K562 (cell line): ENCODE data around the gene BAG2. TPM values are rescaled to one million over a fixed set of nuclear protein-coding genes. Genes with fewer than 3 reads are reported as not detected.
A peak's percentile ranks its signal among the peaks of the same experiment; 100 is the strongest.

Experiments
- ARID1B ChIP-seq: fragments of 450-650 bp; IDR thresholded peaks from 2 replicates; pipeline ENCODE4 v1.6.1; 2016; ENCODE audit warnings: antibody characterized with exemption, mild to moderate bottlenecking, inconsistent platforms
- BHLHE40 ChIP-seq: IDR thresholded peaks from 2 replicates; pipeline ENCODE4 v1.6.1; 2011; ENCODE audit warnings: low read length, improper control_type of control experiment
- COPS2 ChIP-seq: fragments of 450-650 bp; conservative IDR thresholded peaks from 2 replicates; pipeline ENCODE4 v1.6.1; 2016; ENCODE audit warnings: mild to moderate bottlenecking, moderate library complexity
- ESRRB ChIP-seq: fragments of 250-450 bp; sonication (Bioruptor Pico); IDR thresholded peaks from 2 replicates; pipeline ENCODE4 v1.5.0; 2020; ENCODE audit warnings: mild to moderate bottlenecking, moderate library complexity, borderline replicate concordance
- FIP1L1 ChIP-seq: fragments of 200-400 bp; formaldehyde crosslinking; IDR thresholded peaks from 2 replicates; pipeline ENCODE4 v1.6.1; 2018; ENCODE audit warnings: mild to moderate bottlenecking, low read depth, low read length; ENCODE audit not compliant: poor library complexity, severe bottlenecking
- GABPB2 ChIP-seq: fragments of 250-450 bp; sonication (Bioruptor Pico); conservative IDR thresholded peaks from 2 replicates; pipeline ENCODE4 v1.5.1; 2021; ENCODE audit warnings: mild to moderate bottlenecking
- HOMEZ ChIP-seq: fragments of 250-450 bp; sonication (Bioruptor Pico); IDR thresholded peaks from 2 replicates; pipeline ENCODE4 v1.4.0; 2020; ENCODE audit warnings: mild to moderate bottlenecking, moderate library complexity
- KLF16 ChIP-seq: IDR thresholded peaks from 2 replicates; pipeline ENCODE4 v1.6.1; 2016; ENCODE audit warnings: antibody characterized with exemption
- MBD2 ChIP-seq: sonication (generic); IDR thresholded peaks from 2 replicates; pipeline ENCODE4 v1.6.1; 2016; ENCODE audit warnings: low read depth, borderline replicate concordance
- MXI1 ChIP-seq: IDR thresholded peaks from 2 replicates; pipeline ENCODE4 v1.6.1; 2011; ENCODE audit warnings: low read depth, mild to moderate bottlenecking, improper control_type of control experiment, low read length
- RB1 ChIP-seq: fragments of 450-650 bp; IDR thresholded peaks from 2 replicates; pipeline ENCODE4 v1.6.1; 2017; ENCODE audit warnings: low read depth, mild to moderate bottlenecking
- TOE1 ChIP-seq, 2 experiments: fragments of 450-650 bp in 1 of 2; sonication (generic) in 1 of 2; formaldehyde crosslinking in 1 of 2; IDR thresholded peaks; 2 replicates each; pipeline versions ENCODE4 v1.7.1 to v1.8.0; 2016 to 2022; ENCODE audit warnings: borderline replicate concordance in 2 of 2, mild to moderate bottlenecking in 2 of 2, antibody characterized with exemption in 1 of 2, inconsistent platforms in 1 of 2, low read depth in 1 of 2, missing genetic modification reagents in 1 of 2, moderate library complexity in 1 of 2
- ZNF668 ChIP-seq: fragments of 250-450 bp; sonication (Bioruptor Pico); IDR thresholded peaks from 2 replicates; pipeline ENCODE4 v1.8.0; 2022; ENCODE audit warnings: mild to moderate bottlenecking, inconsistent platforms
- polyA plus RNA-seq, 8 experiments: library from polyadenylated mRNA; depleted of rRNA in 4 of 8; stranded (reverse) in 5 of 8; unstranded in 3 of 8; fragments of >200 nt; fragmentation: Nextera tagmentation in 2 of 8; fragmentation: Illumina TruSeq in 1 of 8; extraction: Ambion mirVana in 2 of 8; extraction: Trizol in 1 of 8; gene quantifications; 2 replicates each; pipeline versions ENCODE4 v1.2.1 to v1.2.3, GENCODE V29; 2011 to 2014; ENCODE audit warnings: inconsistent platforms in 1 of 8, missing spikeins in 1 of 8
- total RNA-seq, 7 experiments: library from RNA; depleted of rRNA in 6 of 7; stranded (reverse); fragments of >200 nt in 6 of 7; fragmentation: Illumina TruSeq in 2 of 7; extraction: Trizol in 2 of 7; gene quantifications; 2 replicates each; pipeline versions ENCODE4 v1.2.1 to v1.2.3, GENCODE V29; 2011 to 2021; ENCODE audit warnings: low replicate concordance in 1 of 7
- TF ChIP-seq, protein P1 (sequence below), 2 experiments: fragments of 450-650 bp in 1 of 2; sonication (generic) in 1 of 2; formaldehyde crosslinking in 1 of 2; IDR thresholded peaks; 2 replicates each; pipeline versions ENCODE4 v1.7.1 to v1.9.0; 2016 to 2022; ENCODE audit warnings: inconsistent platforms in 1 of 2, mild to moderate bottlenecking in 1 of 2, missing genetic modification reagents in 1 of 2

The BAG2 gene
- total and polyA plus RNA-seq, 9 of the 15 experiments (the other 6 are each of a cell fraction or from before 2014, with no cell fraction given) = 12.8 to 20.7 (median 17.6) TPM

DNA sequence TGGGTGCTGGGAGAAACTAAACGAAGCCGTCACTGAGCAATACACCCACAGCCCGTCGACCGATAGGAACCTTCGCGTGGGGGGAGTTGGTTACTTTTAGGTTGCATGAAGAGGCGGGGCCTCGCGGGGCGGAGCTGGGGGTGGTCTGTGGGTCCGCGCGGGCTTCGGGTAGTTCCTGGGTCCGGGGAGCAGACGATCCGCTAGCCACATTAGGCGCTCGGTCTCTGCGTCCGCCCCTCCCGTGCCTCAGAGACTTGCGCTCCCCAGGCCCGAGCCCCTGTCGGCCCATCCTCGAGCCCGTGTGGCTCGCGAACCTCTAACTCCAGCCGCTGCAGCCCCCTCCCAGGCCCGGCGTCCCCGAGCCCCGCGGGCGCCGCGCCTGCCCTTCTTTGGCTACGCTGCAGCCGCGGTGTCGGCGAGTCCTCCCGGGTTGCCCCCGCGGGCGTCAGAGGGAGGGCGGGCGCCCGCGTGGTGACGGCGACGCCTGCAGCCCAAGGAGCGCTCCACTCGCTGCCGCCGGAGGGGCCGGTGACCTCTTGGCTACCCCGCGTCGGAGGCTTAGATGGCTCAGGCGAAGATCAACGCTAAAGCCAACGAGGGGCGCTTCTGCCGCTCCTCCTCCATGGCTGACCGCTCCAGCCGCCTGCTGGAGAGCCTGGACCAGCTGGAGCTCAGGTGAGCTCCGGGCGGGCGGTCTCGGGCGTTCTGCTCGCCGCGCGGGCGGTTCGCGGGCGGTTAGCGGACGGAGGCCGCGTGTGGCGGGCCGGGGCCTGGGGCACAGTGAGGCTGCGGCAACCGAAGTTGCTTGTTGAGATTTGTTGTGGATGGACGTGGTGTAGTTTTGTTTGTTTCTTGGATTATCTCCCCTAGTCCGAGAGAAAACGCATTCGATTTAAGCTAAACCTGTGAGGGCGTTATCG lies at the start of gene BAG2 (continued):
- TF ChIP-seq, protein P1, sequence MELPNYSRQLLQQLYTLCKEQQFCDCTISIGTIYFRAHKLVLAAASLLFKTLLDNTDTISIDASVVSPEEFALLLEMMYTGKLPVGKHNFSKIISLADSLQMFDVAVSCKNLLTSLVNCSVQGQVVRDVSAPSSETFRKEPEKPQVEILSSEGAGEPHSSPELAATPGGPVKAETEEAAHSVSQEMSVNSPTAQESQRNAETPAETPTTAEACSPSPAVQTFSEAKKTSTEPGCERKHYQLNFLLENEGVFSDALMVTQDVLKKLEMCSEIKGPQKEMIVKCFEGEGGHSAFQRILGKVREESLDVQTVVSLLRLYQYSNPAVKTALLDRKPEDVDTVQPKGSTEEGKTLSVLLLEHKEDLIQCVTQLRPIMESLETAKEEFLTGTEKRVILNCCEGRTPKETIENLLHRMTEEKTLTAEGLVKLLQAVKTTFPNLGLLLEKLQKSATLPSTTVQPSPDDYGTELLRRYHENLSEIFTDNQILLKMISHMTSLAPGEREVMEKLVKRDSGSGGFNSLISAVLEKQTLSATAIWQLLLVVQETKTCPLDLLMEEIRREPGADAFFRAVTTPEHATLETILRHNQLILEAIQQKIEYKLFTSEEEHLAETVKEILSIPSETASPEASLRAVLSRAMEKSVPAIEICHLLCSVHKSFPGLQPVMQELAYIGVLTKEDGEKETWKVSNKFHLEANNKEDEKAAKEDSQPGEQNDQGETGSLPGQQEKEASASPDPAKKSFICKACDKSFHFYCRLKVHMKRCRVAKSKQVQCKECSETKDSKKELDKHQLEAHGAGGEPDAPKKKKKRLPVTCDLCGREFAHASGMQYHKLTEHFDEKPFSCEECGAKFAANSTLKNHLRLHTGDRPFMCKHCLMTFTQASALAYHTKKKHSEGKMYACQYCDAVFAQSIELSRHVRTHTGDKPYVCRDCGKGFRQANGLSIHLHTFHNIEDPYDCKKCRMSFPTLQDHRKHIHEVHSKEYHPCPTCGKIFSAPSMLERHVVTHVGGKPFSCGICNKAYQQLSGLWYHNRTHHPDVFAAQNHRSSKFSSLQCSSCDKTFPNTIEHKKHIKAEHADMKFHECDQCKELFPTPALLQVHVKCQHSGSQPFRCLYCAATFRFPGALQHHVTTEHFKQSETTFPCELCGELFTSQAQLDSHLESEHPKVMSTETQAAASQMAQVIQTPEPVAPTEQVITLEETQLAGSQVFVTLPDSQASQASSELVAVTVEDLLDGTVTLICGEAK (IDR thresholded peaks at IDR 0.05) = no peak
- TF ChIP-seq, protein P1 (CRISPR knock-in tag; IDR thresholded peaks at IDR 0.05) = no peak
- TF ChIP-seq ARID1B = no peak
- no peak for TF ChIP-seq KLF16
- no peak for TF ChIP-seq ESRRB (CRISPR knock-in tag)
- TF ChIP-seq COPS2 = no peak
- TF ChIP-seq MXI1 = no peak
- TF ChIP-seq ZNF668 (CRISPR knock-in tag) = no peak
- TF ChIP-seq BHLHE40 = peak; percentile 88
- TF ChIP-seq MBD2 = peak; percentile 83
- TF ChIP-seq HOMEZ (CRISPR knock-in tag) = no peak
- peak; percentile 74 for TF ChIP-seq RB1
- no peak for TF ChIP-seq GABPB2
- no peak for TF ChIP-seq TOE1 (IDR thresholded peaks at IDR 0.05; ENCODE audit: borderline replicate concordance)
- no peak for TF ChIP-seq TOE1 (CRISPR knock-in tag; IDR thresholded peaks at IDR 0.05; ENCODE audit: borderline replicate concordance, low read depth)
- TF ChIP-seq FIP1L1 = peak; percentile 93
